Measurements from ENCODE around the gene C5AR2. TPM values are rescaled to one million over a fixed set of nuclear protein-coding genes. Genes with fewer than 3 reads are reported as not detected.

The C5AR2 gene
- total RNA-seq, 1 donor from 2014 or later, result not detected

- H3K9ac ChIP-seq (ENCODE audit: low read length), result no peak overlapping the region
- no peaks in the 10 kb centered on the region for H3K9me3 ChIP-seq (ENCODE audit: insufficient read depth, low read depth, low read length)
- TF ChIP-seq CTCF (IDR thresholded peaks at IDR 0.05; ENCODE audit: insufficient read depth, low read depth, low read length), result no peak
- TF ChIP-seq EZH2 (IDR thresholded peaks at IDR 0.05; ENCODE audit: insufficient read depth, low read length), result no peak
- FAIRE-seq (no peak), DNase-seq (ENCODE audit: low read depth) (no peak)
- no peaks in the 10 kb centered on the region for H3K36me3 ChIP-seq (ENCODE audit: insufficient read depth, low read length)
- no peak overlapping the region for H2AFZ ChIP-seq (ENCODE audit: low read depth, low read length)
- H3K4me2 ChIP-seq (ENCODE audit: low read length), result no peak overlapping the region
- H3K27ac Mint-ChIP-seq (ENCODE audit: unreplicated experiment), result no peak overlapping the region
- no peaks in the 10 kb centered on the region for H3K4me1 ChIP-seq (ENCODE audit: insufficient read depth, low read length)
- H3K79me2 ChIP-seq (ENCODE audit: insufficient read depth, low read length), result no peaks in the 10 kb centered on the region
- no peak overlapping the region for H3K27ac ChIP-seq (ENCODE audit: low read depth, low read length)
- H3K4me3 Mint-ChIP-seq (ENCODE audit: unreplicated experiment), result no peak overlapping the region
- no peak overlapping the region for H3K4me3 ChIP-seq (ENCODE audit: insufficient read depth, low read depth, low read length)
- H3K36me3 Mint-ChIP-seq (ENCODE audit: low read depth, unreplicated experiment), result no peaks in the 10 kb centered on the region
- peaks cover 18% of the 10 kb centered on the region for H3K27me3 Mint-ChIP-seq (ENCODE audit: low read depth, unreplicated experiment)
- H3K4me1 Mint-ChIP-seq (ENCODE audit: low read depth, unreplicated experiment), result no peaks in the 10 kb centered on the region
- H3K9me3 Mint-ChIP-seq (ENCODE audit: unreplicated experiment), result peaks cover 3% of the 10 kb centered on the region
- peaks cover under 1% of the 10 kb centered on the region for H3K27me3 ChIP-seq (ENCODE audit: insufficient read depth, low read length)
- H4K20me1 ChIP-seq (ENCODE audit: insufficient read depth, low read length), result no peaks in the 10 kb centered on the region
Measured at GRCh38 chr19:47339196-47339880, 7.4 kb downstream of the C5AR2 start.

- Histone ChIP-seq H3K9me3 (ENCODE audit: insufficient read depth, low read depth, low read length) (no peaks in the 10 kb centered on the region), H3K79me2 (ENCODE audit: insufficient read depth, low read length) (no peaks in the 10 kb centered on the region), H3K36me3 (ENCODE audit: insufficient read depth, low read length) (no peaks in the 10 kb centered on the region), H3K27me3 (ENCODE audit: insufficient read depth, low read length) (peaks cover 2% of the 10 kb centered on the region), H3K27ac (ENCODE audit: low read depth, low read length) (no peak overlapping the region), H3K4me1 (ENCODE audit: insufficient read depth, low read length) (no peaks in the 10 kb centered on the region), H4K20me1 (ENCODE audit: insufficient read depth, low read length) (no peaks in the 10 kb centered on the region), H3K9ac (ENCODE audit: low read length) (no peak overlapping the region), H3K4me3 (ENCODE audit: insufficient read depth, low read depth, low read length) (no peak overlapping the region), H2AFZ (ENCODE audit: low read depth, low read length) (no peak overlapping the region), H3K4me2 (ENCODE audit: low read length) (no peak overlapping the region)
- FAIRE-seq (no peak), DNase-seq (ENCODE audit: low read depth) (no peak)
- Mint-ChIP-seq H3K9me3 (ENCODE audit: unreplicated experiment) (peaks cover 3% of the 10 kb centered on the region), H3K27me3 (ENCODE audit: low read depth, unreplicated experiment) (peaks cover 18% of the 10 kb centered on the region), H3K4me1 (ENCODE audit: low read depth, unreplicated experiment) (no peaks in the 10 kb centered on the region), H3K27ac (ENCODE audit: unreplicated experiment) (no peak overlapping the region), H3K36me3 (ENCODE audit: low read depth, unreplicated experiment) (no peaks in the 10 kb centered on the region), H3K4me3 (ENCODE audit: unreplicated experiment) (no peak overlapping the region)
- TF ChIP-seq EZH2 (IDR thresholded peaks at IDR 0.05; ENCODE audit: insufficient read depth, low read length) (no peak), CTCF (IDR thresholded peaks at IDR 0.05; ENCODE audit: insufficient read depth, low read depth, low read length) (no peak)
Measured at GRCh38 chr19:47340477-47341208, 8.7 kb downstream of the C5AR2 start.

GRCh38 chr19:47341734-47342133, 9.8 kb downstream of the C5AR2 start:
- FAIRE-seq (no peak), DNase-seq (ENCODE audit: low read depth) (no peak)
- H3K4me1 Mint-ChIP-seq (ENCODE audit: low read depth, unreplicated experiment), result no peaks in the 10 kb centered on the region
- Histone ChIP-seq H3K4me1 (ENCODE audit: insufficient read depth, low read length) (no peaks in the 10 kb centered on the region), H3K27ac (ENCODE audit: low read depth, low read length) (no peak overlapping the region), H3K4me3 (ENCODE audit: insufficient read depth, low read depth, low read length) (no peak overlapping the region), H3K4me2 (ENCODE audit: low read length) (no peak overlapping the region), H3K9ac (ENCODE audit: low read length) (no peak overlapping the region), H3K79me2 (ENCODE audit: insufficient read depth, low read length) (no peaks in the 10 kb centered on the region), H3K9me3 (ENCODE audit: insufficient read depth, low read depth, low read length) (no peaks in the 10 kb centered on the region), H2AFZ (ENCODE audit: low read depth, low read length) (no peak overlapping the region), H3K27me3 (ENCODE audit: insufficient read depth, low read length) (peaks cover 2% of the 10 kb centered on the region), H3K36me3 (ENCODE audit: insufficient read depth, low read length) (no peaks in the 10 kb centered on the region), H4K20me1 (ENCODE audit: insufficient read depth, low read length) (no peaks in the 10 kb centered on the region)
- TF ChIP-seq EZH2 (IDR thresholded peaks at IDR 0.05; ENCODE audit: insufficient read depth, low read length) (no peak), CTCF (IDR thresholded peaks at IDR 0.05; ENCODE audit: insufficient read depth, low read depth, low read length) (no peak)
- no peak overlapping the region for H3K27ac Mint-ChIP-seq (ENCODE audit: unreplicated experiment)
- peaks cover 3% of the 10 kb centered on the region for H3K9me3 Mint-ChIP-seq (ENCODE audit: unreplicated experiment)
- H3K36me3 Mint-ChIP-seq (ENCODE audit: low read depth, unreplicated experiment), result no peaks in the 10 kb centered on the region
- no peak overlapping the region for H3K4me3 Mint-ChIP-seq (ENCODE audit: unreplicated experiment)
- peaks cover 18% of the 10 kb centered on the region for H3K27me3 Mint-ChIP-seq (ENCODE audit: low read depth, unreplicated experiment)

Measured in astrocyte (in vitro differentiated cells and primary cell).